ENCODE data around the gene GTF2F1.
"Not testable (repeated sequence)": the region's sequence is repeated elsewhere in the genome, so short reads cannot be mapped to it uniquely, and the experiment has no call there.

GTF2F1 gene

GRCh38 chr19:6409346-6409745, 16.4 kb upstream of the GTF2F1 start:
- TF ChIP-seq, protein P1, sequence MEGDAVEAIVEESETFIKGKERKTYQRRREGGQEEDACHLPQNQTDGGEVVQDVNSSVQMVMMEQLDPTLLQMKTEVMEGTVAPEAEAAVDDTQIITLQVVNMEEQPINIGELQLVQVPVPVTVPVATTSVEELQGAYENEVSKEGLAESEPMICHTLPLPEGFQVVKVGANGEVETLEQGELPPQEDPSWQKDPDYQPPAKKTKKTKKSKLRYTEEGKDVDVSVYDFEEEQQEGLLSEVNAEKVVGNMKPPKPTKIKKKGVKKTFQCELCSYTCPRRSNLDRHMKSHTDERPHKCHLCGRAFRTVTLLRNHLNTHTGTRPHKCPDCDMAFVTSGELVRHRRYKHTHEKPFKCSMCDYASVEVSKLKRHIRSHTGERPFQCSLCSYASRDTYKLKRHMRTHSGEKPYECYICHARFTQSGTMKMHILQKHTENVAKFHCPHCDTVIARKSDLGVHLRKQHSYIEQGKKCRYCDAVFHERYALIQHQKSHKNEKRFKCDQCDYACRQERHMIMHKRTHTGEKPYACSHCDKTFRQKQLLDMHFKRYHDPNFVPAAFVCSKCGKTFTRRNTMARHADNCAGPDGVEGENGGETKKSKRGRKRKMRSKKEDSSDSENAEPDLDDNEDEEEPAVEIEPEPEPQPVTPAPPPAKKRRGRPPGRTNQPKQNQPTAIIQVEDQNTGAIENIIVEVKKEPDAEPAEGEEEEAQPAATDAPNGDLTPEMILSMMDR (IDR thresholded peaks at IDR 0.05; ENCODE audit: low read depth, low read length): no peak
- Histone ChIP-seq H3K9me3 (ENCODE audit: severe bottlenecking) (no peaks in the 10 kb centered on the region), H3K27ac (no peak overlapping the region), H3K27me3 (ENCODE audit: insufficient read depth, low read depth, severe bottlenecking) (no peaks in the 10 kb centered on the region), H3K4me3 (ENCODE audit: low read depth, low read length) (no peak overlapping the region), H3K36me3 (peaks cover 4% of the 10 kb centered on the region)
- no peak for DNase-seq

GRCh38 chr19:6406401-6406800, 13.4 kb upstream of the GTF2F1 start:
- Histone ChIP-seq H3K27me3 (ENCODE audit: insufficient read depth, low read depth, severe bottlenecking) (no peaks in the 10 kb centered on the region), H3K9me3 (ENCODE audit: severe bottlenecking) (no peaks in the 10 kb centered on the region), H3K36me3 (no peaks in the 10 kb centered on the region), H3K27ac (no peak overlapping the region), H3K4me3 (ENCODE audit: low read depth, low read length) (no peak overlapping the region)
- TF ChIP-seq, protein P1 (IDR thresholded peaks at IDR 0.05; ENCODE audit: low read depth, low read length): no peak
- no peak for DNase-seq

DNA sequence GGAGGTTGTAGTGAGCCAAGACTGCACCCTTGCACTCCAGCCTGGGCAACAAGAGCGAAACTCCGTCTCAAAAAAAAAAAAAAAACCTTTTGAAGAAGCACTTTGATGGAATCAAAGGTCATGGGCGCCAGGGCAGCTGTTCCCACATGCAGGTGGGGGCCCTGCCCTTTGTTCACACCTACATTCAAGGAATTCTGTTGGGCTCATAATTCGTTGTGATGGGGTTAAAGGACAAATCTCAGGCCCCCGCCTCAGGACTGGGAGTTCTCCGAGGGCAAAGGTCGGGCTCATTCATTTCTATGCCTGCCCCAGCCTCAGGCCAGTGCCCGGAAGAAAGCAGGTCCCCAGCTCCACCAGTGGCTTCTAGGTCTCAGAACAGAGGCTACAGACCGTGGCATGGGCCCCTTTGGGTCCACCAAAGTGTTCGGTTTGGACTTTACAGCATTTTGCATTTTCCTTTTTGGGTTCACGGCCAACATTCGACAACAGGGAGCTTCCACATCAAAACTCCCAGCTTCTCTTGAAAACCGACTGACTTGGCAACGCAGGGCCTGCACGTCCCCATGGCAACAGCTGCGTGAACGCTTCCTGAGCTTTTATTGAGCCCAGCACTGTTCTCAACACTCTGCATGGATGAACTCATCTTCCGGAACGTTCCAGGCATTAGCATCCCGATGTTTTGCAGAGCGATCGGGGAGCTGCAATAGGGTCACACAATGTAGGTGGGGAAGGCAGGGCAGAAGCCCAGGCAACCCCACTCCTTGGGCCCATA, 10.1 kb upstream of the GTF2F1 start:
- Histone ChIP-seq H3K9me3 (ENCODE audit: severe bottlenecking) (no peaks in the 10 kb centered on the region), H3K27me3 (ENCODE audit: insufficient read depth, low read depth, severe bottlenecking) (no peaks in the 10 kb centered on the region), H3K36me3 (no peaks in the 10 kb centered on the region), H3K4me3 (ENCODE audit: low read depth, low read length) (no peak overlapping the region), H3K27ac (no peak overlapping the region)
- no peak for DNase-seq
- TF ChIP-seq, protein P1 (IDR thresholded peaks at IDR 0.05; ENCODE audit: low read depth, low read length): no peak

DNA sequence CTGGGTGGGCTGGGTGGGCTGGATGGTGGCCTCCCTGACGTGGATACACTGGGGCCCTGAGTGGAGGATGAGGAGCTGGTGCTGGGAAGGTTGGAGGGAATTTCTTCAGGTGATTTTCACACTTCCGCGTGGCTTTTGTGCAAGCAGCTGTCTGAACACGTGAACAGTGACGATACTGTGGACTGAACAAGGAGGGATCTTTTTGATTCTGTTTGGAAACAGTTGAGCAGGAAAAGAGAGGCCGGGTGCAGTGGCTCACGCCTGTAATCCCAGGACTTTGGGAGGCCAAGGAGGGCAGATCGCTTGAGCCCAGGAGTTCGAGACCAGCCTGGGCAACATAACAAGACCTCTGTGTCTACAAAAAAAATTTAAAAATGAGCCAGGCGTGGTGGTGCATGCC, 9.1 kb upstream of the GTF2F1 start:
- no peaks in the 10 kb centered on the region for H3K9me3 ChIP-seq (ENCODE audit: severe bottlenecking)
- TF ChIP-seq, protein P1 (IDR thresholded peaks at IDR 0.05; ENCODE audit: low read depth, low read length): no peak

GRCh38 chr19:6400062-6400944, 7.3 kb upstream of the GTF2F1 start:
- DNase-seq; H3K27me3 ChIP-seq (ENCODE audit: insufficient read depth, low read depth, severe bottlenecking); H3K4me3 ChIP-seq (ENCODE audit: low read depth, low read length); H3K9me3 ChIP-seq (ENCODE audit: severe bottlenecking); H3K36me3 ChIP-seq; H3K27ac ChIP-seq: not testable (repeated sequence)

More for the DNA sequence above, 9.1 kb upstream of the GTF2F1 start:
- H3K27me3 ChIP-seq (ENCODE audit: insufficient read depth, low read depth, severe bottlenecking): no peaks in the 10 kb centered on the region
- no peak overlapping the region for H3K27ac ChIP-seq
- no peaks in the 10 kb centered on the region for H3K36me3 ChIP-seq
- no peak overlapping the region for H3K4me3 ChIP-seq (ENCODE audit: low read depth, low read length)
- DNase-seq: no peak

DNA sequence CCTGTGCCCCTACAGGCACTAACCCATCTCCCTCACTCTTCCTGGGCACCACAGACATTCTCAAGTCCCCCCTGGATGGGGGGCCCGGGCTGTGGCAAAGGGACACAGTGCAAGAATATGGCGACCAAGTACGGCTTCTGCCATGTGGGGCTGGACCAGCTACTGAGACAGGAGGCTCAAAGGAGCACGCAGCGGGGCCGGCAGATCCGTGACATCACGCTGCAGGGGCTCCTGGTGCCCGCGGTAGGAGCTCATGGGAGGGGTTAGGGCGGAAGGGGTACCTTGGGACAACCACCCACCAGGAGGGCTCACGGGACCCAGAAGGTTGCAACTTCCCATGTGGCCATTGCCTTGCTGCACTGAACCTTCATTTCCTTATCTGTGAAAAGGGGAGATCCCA, 3.3 kb upstream of the GTF2F1 start:
- Histone ChIP-seq H3K36me3 (peaks cover 5% of the 10 kb centered on the region), H3K4me3 (ENCODE audit: low read depth, low read length) (no peak overlapping the region), H3K9me3 (ENCODE audit: severe bottlenecking) (no peaks in the 10 kb centered on the region), H3K27ac (no peak overlapping the region), H3K27me3 (ENCODE audit: insufficient read depth, low read depth, severe bottlenecking) (no peaks in the 10 kb centered on the region)
- DNase-seq: no peak
- TF ChIP-seq, protein P1 (IDR thresholded peaks at IDR 0.05; ENCODE audit: low read depth, low read length): no peak
